Erythroblast (primary cell): ENCODE results near the gene CELF2.

Experiments
- GATA1 ChIP-seq: IDR thresholded peaks from 2 replicates; pipeline ENCODE4 v1.6.1; 2011; ENCODE audit warnings: low read depth, mild to moderate bottlenecking, control low read depth, low read length, moderate library complexity
- POLR2A ChIP-seq: IDR thresholded peaks from 2 replicates; pipeline ENCODE4 v1.6.1; 2011; ENCODE audit warnings: mild to moderate bottlenecking, low read length

DNA sequence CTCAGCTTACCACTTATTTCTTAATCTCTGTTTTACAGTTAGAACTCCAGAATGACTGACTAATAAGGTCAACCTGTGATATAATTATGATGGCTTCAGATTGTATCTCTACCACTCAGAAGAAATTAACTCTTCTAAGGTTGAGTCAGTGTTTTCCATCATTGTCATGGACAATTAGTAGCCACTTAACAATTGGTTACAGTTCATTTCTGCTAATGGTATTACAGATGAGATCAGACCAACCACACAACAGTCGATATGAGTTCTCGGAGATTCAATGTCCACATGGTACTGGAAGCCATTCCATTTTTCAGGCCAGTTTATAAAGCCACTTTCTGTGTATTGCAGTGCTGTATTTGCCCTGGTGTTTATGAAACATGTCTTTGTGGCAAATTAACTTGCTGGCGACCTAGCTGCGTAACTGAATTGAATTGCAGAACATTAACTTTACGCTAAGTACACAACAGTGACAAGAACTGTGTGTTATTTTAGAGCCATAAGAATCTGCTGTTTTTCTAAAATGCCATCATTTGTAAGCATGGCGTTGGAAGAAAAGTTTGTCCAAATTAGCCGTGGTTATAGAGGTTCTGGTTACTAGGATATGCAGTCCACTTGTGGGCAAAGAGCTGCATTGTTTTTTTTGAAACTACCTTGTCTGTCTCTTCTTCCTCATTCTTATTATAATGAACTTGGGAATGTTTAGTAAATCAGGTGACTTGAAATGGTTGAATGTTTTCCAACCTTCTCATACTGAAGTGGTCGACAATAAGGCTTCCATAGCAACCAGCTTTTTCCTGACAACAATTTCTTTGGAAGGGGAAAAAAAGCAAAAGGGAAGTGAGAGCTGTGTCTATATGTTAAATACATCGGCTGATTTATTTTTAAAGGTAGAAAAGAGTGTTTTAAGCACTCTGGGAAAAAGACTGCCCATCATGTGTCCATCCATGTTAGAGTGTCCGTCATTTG is 76.4 kb downstream of the CELF2 start:
- TF ChIP-seq POLR2A: no peak
- no peak for TF ChIP-seq GATA1
